Ishikawa (cell line): Measurements from ENCODE around the gene TBC1D24.
A peak's percentile ranks its signal among the peaks of the same experiment; 100 is the strongest.

ENCODE experiments used
- CEBPB ChIP-seq: IDR thresholded peaks from 2 replicates; pipeline ENCODE4 v1.6.1; 2012
- CREB1 ChIP-seq: IDR thresholded peaks from 2 replicates; pipeline ENCODE4 v1.6.1; 2012; ENCODE audit warnings: low read depth
- EGR1 ChIP-seq: IDR thresholded peaks from 2 replicates; pipeline ENCODE4 v1.6.1; 2012
- EP300 ChIP-seq: IDR thresholded peaks from 2 replicates; pipeline ENCODE4 v1.6.1; 2012; ENCODE audit warnings: borderline replicate concordance
- FOXM1 ChIP-seq: IDR thresholded peaks from 2 replicates; pipeline ENCODE4 v1.6.1; 2012; ENCODE audit warnings: low read depth, borderline replicate concordance
- NFIC ChIP-seq: IDR thresholded peaks from 2 replicates; pipeline ENCODE4 v1.6.1; 2012
- RAD21 ChIP-seq: IDR thresholded peaks from 2 replicates; pipeline ENCODE4 v1.6.1; 2012; ENCODE audit warnings: low read depth
- TAF1 ChIP-seq: IDR thresholded peaks from 2 replicates; pipeline ENCODE4 v1.6.1; 2012; ENCODE audit warnings: low read depth, mild to moderate bottlenecking
- TCF12 ChIP-seq: IDR thresholded peaks from 2 replicates; pipeline ENCODE4 v1.6.1; 2012; ENCODE audit warnings: low read depth
- TEAD4 ChIP-seq: IDR thresholded peaks from 2 replicates; pipeline ENCODE4 v1.6.1; 2012
- YY1 ChIP-seq: IDR thresholded peaks from 2 replicates; pipeline ENCODE4 v1.6.1; 2012; ENCODE audit warnings: low read depth
- ZBTB7A ChIP-seq: IDR thresholded peaks from 2 replicates; pipeline ENCODE4 v1.6.1; 2012; ENCODE audit warnings: low read depth
- TF ChIP-seq, protein P1 (sequence below): IDR thresholded peaks from 2 replicates; pipeline ENCODE4 v1.6.1; 2012; ENCODE audit warnings: low read depth, mild to moderate bottlenecking
- TF ChIP-seq, protein P2 (sequence below): IDR thresholded peaks from 2 replicates; pipeline ENCODE4 v1.6.1; 2012
- TF ChIP-seq, protein P3 (sequence below): IDR thresholded peaks from 2 replicates; pipeline ENCODE4 v1.6.1; 2012

Gene TBC1D24

DNA sequence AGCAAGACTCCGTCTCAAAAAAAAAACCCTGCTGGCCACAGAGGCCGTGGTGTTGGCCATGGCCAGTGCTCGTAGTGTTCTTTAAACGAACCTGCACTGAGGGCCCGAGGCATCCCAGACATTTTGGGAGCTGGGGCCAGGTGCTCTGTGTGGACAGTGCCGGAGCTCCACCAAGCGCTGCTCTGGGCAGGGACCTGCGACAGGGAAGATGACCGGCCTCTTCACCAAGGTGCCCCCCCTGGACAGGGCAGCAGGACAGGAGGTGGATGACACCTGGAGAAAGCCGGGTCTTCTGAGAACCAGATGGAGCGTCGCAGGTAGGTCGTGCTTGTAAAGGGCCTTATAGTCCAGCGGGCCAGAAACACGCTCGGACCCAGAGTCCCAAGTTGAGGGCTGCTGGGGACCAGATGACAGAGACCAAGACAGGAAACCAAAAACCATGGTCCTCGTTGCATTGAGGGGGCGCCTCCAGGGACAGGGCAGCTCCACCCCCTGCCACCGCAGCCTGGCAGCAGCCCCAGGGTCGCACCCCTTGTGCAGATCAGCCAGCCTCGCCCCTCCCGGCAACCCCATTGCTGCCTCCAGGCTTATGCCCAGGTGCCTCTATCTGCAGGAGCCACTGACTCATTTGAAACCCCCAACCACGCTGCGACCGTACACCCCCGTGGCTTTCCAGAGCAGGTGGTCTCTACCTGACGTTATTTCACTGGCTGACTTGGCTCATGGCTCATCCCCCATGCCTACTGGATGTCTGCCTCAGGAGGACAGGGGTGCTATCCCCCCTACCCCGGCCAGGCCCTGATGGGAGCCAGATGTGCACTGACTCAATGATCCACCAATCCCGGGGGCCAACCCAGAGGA is 8.0 kb upstream of the TBC1D24 start:
- no peak for TF ChIP-seq ZBTB7A
- no peak for TF ChIP-seq EP300
- no peak for TF ChIP-seq TCF12
- no peak for TF ChIP-seq RAD21
- no peak for TF ChIP-seq FOXM1
- TF ChIP-seq TAF1 = no peak
- no peak for TF ChIP-seq TEAD4
- TF ChIP-seq NFIC = no peak
- TF ChIP-seq, protein P1, sequence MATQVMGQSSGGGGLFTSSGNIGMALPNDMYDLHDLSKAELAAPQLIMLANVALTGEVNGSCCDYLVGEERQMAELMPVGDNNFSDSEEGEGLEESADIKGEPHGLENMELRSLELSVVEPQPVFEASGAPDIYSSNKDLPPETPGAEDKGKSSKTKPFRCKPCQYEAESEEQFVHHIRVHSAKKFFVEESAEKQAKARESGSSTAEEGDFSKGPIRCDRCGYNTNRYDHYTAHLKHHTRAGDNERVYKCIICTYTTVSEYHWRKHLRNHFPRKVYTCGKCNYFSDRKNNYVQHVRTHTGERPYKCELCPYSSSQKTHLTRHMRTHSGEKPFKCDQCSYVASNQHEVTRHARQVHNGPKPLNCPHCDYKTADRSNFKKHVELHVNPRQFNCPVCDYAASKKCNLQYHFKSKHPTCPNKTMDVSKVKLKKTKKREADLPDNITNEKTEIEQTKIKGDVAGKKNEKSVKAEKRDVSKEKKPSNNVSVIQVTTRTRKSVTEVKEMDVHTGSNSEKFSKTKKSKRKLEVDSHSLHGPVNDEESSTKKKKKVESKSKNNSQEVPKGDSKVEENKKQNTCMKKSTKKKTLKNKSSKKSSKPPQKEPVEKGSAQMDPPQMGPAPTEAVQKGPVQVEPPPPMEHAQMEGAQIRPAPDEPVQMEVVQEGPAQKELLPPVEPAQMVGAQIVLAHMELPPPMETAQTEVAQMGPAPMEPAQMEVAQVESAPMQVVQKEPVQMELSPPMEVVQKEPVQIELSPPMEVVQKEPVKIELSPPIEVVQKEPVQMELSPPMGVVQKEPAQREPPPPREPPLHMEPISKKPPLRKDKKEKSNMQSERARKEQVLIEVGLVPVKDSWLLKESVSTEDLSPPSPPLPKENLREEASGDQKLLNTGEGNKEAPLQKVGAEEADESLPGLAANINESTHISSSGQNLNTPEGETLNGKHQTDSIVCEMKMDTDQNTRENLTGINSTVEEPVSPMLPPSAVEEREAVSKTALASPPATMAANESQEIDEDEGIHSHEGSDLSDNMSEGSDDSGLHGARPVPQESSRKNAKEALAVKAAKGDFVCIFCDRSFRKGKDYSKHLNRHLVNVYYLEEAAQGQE = no peak
- TF ChIP-seq, protein P2, sequence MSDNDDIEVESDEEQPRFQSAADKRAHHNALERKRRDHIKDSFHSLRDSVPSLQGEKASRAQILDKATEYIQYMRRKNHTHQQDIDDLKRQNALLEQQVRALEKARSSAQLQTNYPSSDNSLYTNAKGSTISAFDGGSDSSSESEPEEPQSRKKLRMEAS = no peak
- no peak for TF ChIP-seq YY1
- no peak for TF ChIP-seq EGR1
- no peak for TF ChIP-seq CEBPB
- TF ChIP-seq, protein P3, sequence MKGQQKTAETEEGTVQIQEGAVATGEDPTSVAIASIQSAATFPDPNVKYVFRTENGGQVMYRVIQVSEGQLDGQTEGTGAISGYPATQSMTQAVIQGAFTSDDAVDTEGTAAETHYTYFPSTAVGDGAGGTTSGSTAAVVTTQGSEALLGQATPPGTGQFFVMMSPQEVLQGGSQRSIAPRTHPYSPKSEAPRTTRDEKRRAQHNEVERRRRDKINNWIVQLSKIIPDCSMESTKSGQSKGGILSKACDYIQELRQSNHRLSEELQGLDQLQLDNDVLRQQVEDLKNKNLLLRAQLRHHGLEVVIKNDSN = no peak
- TF ChIP-seq CREB1 = no peak

DNA sequence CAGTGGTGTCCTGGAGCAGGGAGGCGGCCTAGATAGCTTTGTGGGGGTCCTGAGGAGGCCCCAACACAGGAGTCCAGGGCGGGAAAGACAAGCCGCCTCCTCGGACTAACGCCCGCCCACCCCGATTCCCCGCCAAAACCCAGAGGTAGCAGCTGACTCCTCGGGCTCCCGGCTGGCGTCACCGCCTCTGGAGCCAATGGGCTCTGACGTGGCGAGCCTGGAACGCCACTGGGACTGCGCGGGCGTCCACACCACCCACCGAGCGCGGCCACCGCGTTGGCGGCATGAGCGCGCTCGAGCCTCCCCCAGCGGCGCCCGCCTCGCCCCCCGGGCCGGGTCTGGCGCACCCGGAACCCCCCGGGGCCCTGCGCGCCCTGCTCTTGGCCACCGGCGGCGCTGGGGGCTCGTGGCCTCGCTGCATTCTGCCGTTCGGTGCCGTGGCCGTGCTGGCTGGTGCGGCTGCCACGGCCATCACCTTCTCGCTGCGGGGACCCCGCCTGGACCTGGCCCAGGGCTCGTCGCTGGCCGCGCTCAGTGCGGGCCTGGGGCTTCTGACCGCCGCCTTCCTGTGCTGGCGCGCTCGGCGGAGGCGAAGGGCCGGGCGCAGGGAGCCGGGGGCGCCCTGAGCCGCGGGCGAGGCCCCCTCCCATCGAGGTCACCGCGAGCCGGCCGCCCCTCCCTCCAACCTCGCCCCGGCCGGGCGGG is 7.2 kb upstream of the TBC1D24 start:
- peak; percentile 6; the same call in 1 of the 2 replicates for TF ChIP-seq NFIC
- TF ChIP-seq RAD21 = no peak
- peak; percentile 45; the same call in 1 of the 2 replicates for TF ChIP-seq EGR1
- no peak for TF ChIP-seq TCF12
- TF ChIP-seq, protein P3 = no peak
- peak; percentile 47; the same call in 1 of the 2 replicates for TF ChIP-seq CREB1
- TF ChIP-seq, protein P1 = no peak
- TF ChIP-seq CEBPB = no peak
- TF ChIP-seq YY1 = no peak
- TF ChIP-seq EP300 = no peak
- peak; percentile 63 for TF ChIP-seq ZBTB7A
- TF ChIP-seq, protein P2 = peak; percentile 67; the same call in 1 of the 2 replicates
- TF ChIP-seq FOXM1 = no peak
- peak; percentile 8; the same call in 1 of the 2 replicates for TF ChIP-seq TEAD4
- no peak; the same call in 1 of the 2 replicates for TF ChIP-seq TAF1

DNA sequence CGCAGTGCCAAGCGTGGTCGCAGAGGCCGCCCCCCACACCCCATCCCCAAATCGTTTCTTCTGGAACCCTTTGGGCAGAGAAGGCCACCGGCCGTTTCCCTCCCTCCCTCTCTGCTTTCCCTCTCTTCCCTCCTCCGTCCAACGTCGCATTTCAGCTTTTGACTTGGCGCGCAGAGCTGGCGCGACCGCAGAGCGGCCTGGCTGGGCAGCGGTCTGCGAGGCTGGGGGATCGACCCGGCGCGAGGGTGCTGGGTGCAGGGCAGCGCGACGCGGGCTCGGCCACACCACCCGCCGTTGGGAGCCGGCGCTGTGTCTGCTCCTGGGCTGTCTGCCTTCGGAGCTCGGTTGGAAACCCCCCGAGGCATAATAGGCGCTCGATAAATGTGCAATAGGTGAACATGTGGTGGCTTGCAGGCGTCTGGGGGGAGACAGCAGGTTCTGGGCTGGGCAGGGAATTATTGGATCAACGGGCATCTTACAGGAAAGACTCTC is 6.6 kb upstream of the TBC1D24 start:
- no peak for TF ChIP-seq EP300
- TF ChIP-seq TCF12 = no peak
- TF ChIP-seq NFIC = peak; percentile 22; the same call in 1 of the 2 replicates
- TF ChIP-seq YY1 = no peak
- TF ChIP-seq TAF1 = no peak
- TF ChIP-seq, protein P2 = peak; percentile 72
- TF ChIP-seq ZBTB7A = peak; percentile 56; the same call in 1 of the 2 replicates
- TF ChIP-seq CEBPB = no peak
- no peak for TF ChIP-seq CREB1
- TF ChIP-seq FOXM1 = no peak
- no peak for TF ChIP-seq TEAD4
- TF ChIP-seq, protein P3 = no peak
- no peak for TF ChIP-seq EGR1
- TF ChIP-seq, protein P1 = no peak
- no peak for TF ChIP-seq RAD21
